Large intestine (tissue), 3 donors: ENCODE measurements around the gene TMEM204. TPM values are rescaled to one million over a fixed set of nuclear protein-coding genes. Genes with fewer than 3 reads are reported as not detected.

Experiments used
- DNase-seq, 2 donors: peaks; one replicate each; pipeline versions ENCODE4 v3.0.0 to v3.0.0-alpha.2; 2013
- H3K27ac ChIP-seq: one replicate; pipeline ENCODE4 v1.5.1; 2013; ENCODE audit warnings: low read length
- H3K27me3 ChIP-seq: 2 replicates; pipeline ENCODE4 v1.6.1; 2013; ENCODE audit warnings: low read length; ENCODE audit not compliant: control insufficient read depth, insufficient read depth
- H3K36me3 ChIP-seq: 2 replicates; pipeline ENCODE4 v1.6.1; 2013; ENCODE audit warnings: low read length; ENCODE audit not compliant: control insufficient read depth, insufficient read depth
- H3K4me1 ChIP-seq: one replicate; pipeline ENCODE4 v1.6.1; 2013; ENCODE audit warnings: low read length; ENCODE audit not compliant: control insufficient read depth, insufficient read depth
- H3K4me3 ChIP-seq: one replicate; pipeline ENCODE4 v1.5.1; 2013; ENCODE audit warnings: low read length
- H3K9me3 ChIP-seq: one replicate; pipeline ENCODE4 v1.6.1; 2013; ENCODE audit warnings: mild to moderate bottlenecking, low read depth, low read length, moderate library complexity; ENCODE audit not compliant: control insufficient read depth
- WGBS: methylation state at CpG from one replicate; pipeline ENCODE4 v1.1.5; 2013; ENCODE audit warnings: low lambda C conversion rate; ENCODE audit not compliant: insufficient coverage; 5-methylcytosine and 5-hydroxymethylcytosine counted together
- polyA plus RNA-seq: library from polyadenylated mRNA; unstranded; fragments of 120-200 nt; gene quantifications from one replicate; pipeline ENCODE4 v1.2.1, GENCODE V29; 2013

TMEM204 gene
- polyA plus RNA-seq, 1 donor = 9.4 TPM

GRCh38 chr16:1557576-1557975 lies 24.1 kb downstream of the TMEM204 start:
- Histone ChIP-seq H3K36me3 (peaks cover 69% of the 10 kb centered on the region), H3K4me1 (no peaks in the 10 kb centered on the region), H3K27ac (no peak overlapping the region), H3K9me3 (no peaks in the 10 kb centered on the region), H3K27me3 (no peaks in the 10 kb centered on the region), H3K4me3 (no peak overlapping the region)
- WGBS = no CpG with 5 or more reads among the region's 11 CpGs
- no peak for DNase-seq

- H3K27me3 ChIP-seq = no peaks in the 10 kb centered on the region
- DNase-seq = peak in 1 of 2 donors; percentile 22
- no peaks in the 10 kb centered on the region for H3K4me1 ChIP-seq
- H3K36me3 ChIP-seq = peaks cover 74% of the 10 kb centered on the region
- no peak overlapping the region for H3K4me3 ChIP-seq
- H3K9me3 ChIP-seq = no peaks in the 10 kb centered on the region
- H3K27ac ChIP-seq = no peak overlapping the region
- WGBS = 89% methylated on average over 9 of the region's 18 CpGs
These were observed 26.0 kb downstream of the TMEM204 start for GRCh38 chr16:1559446-1559975.

- H3K9me3 ChIP-seq = no peaks in the 10 kb centered on the region
- no peak overlapping the region for H3K27ac ChIP-seq
- no CpG with 5 or more reads among the region's 15 CpGs for WGBS
- no peaks in the 10 kb centered on the region for H3K4me1 ChIP-seq
- no peaks in the 10 kb centered on the region for H3K27me3 ChIP-seq
- H3K36me3 ChIP-seq = peaks cover 68% of the 10 kb centered on the region
- no peak overlapping the region for H3K4me3 ChIP-seq
- DNase-seq = no peak
These were observed 26.7 kb downstream of the TMEM204 start for GRCh38 chr16:1560153-1560552.

- Histone ChIP-seq H3K9me3 (no peaks in the 10 kb centered on the region), H3K4me3 (no peak overlapping the region), H3K36me3 (peaks cover 67% of the 10 kb centered on the region), H3K27ac (no peak overlapping the region), H3K4me1 (no peaks in the 10 kb centered on the region), H3K27me3 (no peaks in the 10 kb centered on the region)
- DNase-seq = no peak
- no CpG with 5 or more reads among the region's 12 CpGs for WGBS
These were observed 27.4 kb downstream of the TMEM204 start for GRCh38 chr16:1560866-1561265.

GRCh38 chr16:1561266-1561665 lies 27.8 kb downstream of the TMEM204 start:
- Histone ChIP-seq H3K4me1 (no peaks in the 10 kb centered on the region), H3K36me3 (peaks cover 63% of the 10 kb centered on the region), H3K9me3 (no peaks in the 10 kb centered on the region), H3K27ac (no peak overlapping the region), H3K27me3 (no peaks in the 10 kb centered on the region), H3K4me3 (no peak overlapping the region)
- no CpG with 5 or more reads among the region's 7 CpGs for WGBS
- no peak for DNase-seq

- Histone ChIP-seq H3K4me1 (no peaks in the 10 kb centered on the region), H3K27me3 (no peaks in the 10 kb centered on the region), H3K27ac (no peak overlapping the region), H3K36me3 (peaks cover 61% of the 10 kb centered on the region), H3K9me3 (no peaks in the 10 kb centered on the region), H3K4me3 (no peak overlapping the region)
- no peak for DNase-seq
- no CpG with 5 or more reads among the region's 14 CpGs for WGBS
These were observed 28.4 kb downstream of the TMEM204 start for GRCh38 chr16:1561836-1562235.

- WGBS = no CpG with 5 or more reads among the region's 20 CpGs
- no peak for DNase-seq
- H3K27ac ChIP-seq = no peak overlapping the region
- no peaks in the 10 kb centered on the region for H3K27me3 ChIP-seq
- peaks cover 42% of the 10 kb centered on the region for H3K36me3 ChIP-seq
- H3K9me3 ChIP-seq = no peaks in the 10 kb centered on the region
- H3K4me1 ChIP-seq = no peaks in the 10 kb centered on the region
- H3K4me3 ChIP-seq = no peak overlapping the region
These were observed 30.3 kb downstream of the TMEM204 start for GRCh38 chr16:1563786-1564185.

GRCh38 chr16:1564325-1564724 lies 30.9 kb downstream of the TMEM204 start:
- no peak for DNase-seq
- Histone ChIP-seq H3K27me3 (no peaks in the 10 kb centered on the region), H3K4me3 (no peak overlapping the region), H3K36me3 (peaks cover 36% of the 10 kb centered on the region), H3K4me1 (no peaks in the 10 kb centered on the region), H3K9me3 (no peaks in the 10 kb centered on the region), H3K27ac (no peak overlapping the region)
- no CpG with 5 or more reads among the region's 9 CpGs for WGBS

- Histone ChIP-seq H3K36me3 (peaks cover 28% of the 10 kb centered on the region), H3K9me3 (no peaks in the 10 kb centered on the region), H3K27ac (no peak overlapping the region), H3K27me3 (no peaks in the 10 kb centered on the region), H3K4me3 (no peak overlapping the region), H3K4me1 (no peaks in the 10 kb centered on the region)
- WGBS = 100% methylated on average over 3 of the region's 16 CpGs
- no peak for DNase-seq
These were observed 31.8 kb downstream of the TMEM204 start for GRCh38 chr16:1565083-1565805.

- no peaks in the 10 kb centered on the region for H3K9me3 ChIP-seq
- WGBS = no CpG with 5 or more reads among the region's 13 CpGs
- no peak overlapping the region for H3K27ac ChIP-seq
- no peaks in the 10 kb centered on the region for H3K4me1 ChIP-seq
- peaks cover 20% of the 10 kb centered on the region for H3K36me3 ChIP-seq
- no peaks in the 10 kb centered on the region for H3K27me3 ChIP-seq
- DNase-seq = no peak
- H3K4me3 ChIP-seq = no peak overlapping the region
These were observed 34.5 kb downstream of the TMEM204 start for GRCh38 chr16:1567988-1568387.
